OCI-LY1 (cell line): ENCODE data around the gene GPX3.

ENCODE experiments used
- CTCF ChIP-seq: fragments of 200-600 bp; sonication (generic), shearing (Covaris generic); IDR thresholded peaks from 2 replicates; pipeline ENCODE4 v1.5.1; 2017; ENCODE audit warnings: mild to moderate bottlenecking, antibody characterized with exemption, low read length, moderate library complexity, mixed read lengths
- EZH2 ChIP-seq: fragments of 200-600 bp; sonication (generic), shearing (Covaris generic); IDR thresholded peaks from 2 replicates; pipeline ENCODE4 v1.8.0; 2017; ENCODE audit warnings: borderline replicate concordance, mixed run types, mild to moderate bottlenecking, antibody characterized with exemption, low read length, moderate library complexity, mixed read lengths

- TF ChIP-seq CTCF (no peak), EZH2 (no peak)
These were observed 2.5 kb upstream of the GPX3 start for GRCh38 chr5:151017897-151018296.
